ENCODE measurements around the gene SLC25A17.
A peak's percentile ranks its signal among the peaks of the same experiment; 100 is the strongest.
"Not testable (repeated sequence)": the region's sequence is repeated elsewhere in the genome, so short reads cannot be mapped to it uniquely, and the experiment has no call there.

The SLC25A17 gene

DNA sequence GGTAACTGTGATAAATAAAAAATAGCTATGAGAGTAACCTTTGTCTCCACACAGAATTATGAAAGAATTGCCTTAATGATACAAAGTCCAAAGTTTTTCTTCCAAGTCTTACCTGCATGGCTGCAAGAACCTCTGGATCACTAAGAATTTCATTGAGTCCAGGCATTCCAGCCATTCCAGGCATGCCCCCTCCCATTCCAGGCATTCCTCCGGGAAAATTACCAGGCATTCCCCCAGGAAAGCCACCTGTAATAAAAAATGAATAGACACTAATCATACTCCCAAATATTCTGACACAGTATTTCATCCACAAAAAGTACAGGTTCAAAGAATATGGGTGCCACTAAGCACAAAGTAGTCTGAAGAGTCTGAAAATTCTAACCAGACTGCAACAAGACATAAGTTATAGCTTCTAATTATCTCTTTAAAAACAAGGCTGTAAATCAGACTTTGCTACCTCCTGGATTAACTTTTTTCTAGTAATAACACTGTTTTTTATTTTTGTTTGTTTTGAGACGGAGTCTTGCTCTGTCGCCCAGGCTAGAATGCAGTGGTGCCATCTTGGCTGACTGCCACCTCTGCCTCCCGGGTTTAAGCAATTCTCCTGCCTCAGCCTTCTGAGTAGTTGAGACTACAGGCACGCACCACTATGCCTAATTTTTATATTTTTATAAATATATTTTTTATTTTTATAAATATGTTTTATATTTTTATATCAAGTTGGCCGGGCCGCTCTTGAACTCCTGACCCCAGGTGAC lies 8.0 kb upstream of the SLC25A17 start:
- Histone ChIP-seq H3K9me3 (no peaks in the 10 kb centered on the region), H3K4me1 (ENCODE audit: control insufficient read depth in 1 of 2, insufficient read depth in 1 of 2, low read depth in 1 of 2, low read length in 1 of 2) (no peaks in the 10 kb centered on the region), H3K27me3 (no peaks in the 10 kb centered on the region), H3K36me3 (peaks cover 65% of the 10 kb centered on the region), H3K27ac (no peak overlapping the region), H3K4me3 (ENCODE audit: low read depth in 1 of 2, low read length in 1 of 2) (no peak overlapping the region)
- no peak for TF ChIP-seq CTCF (IDR thresholded peaks at IDR 0.05)

GRCh38 chr22:40826292-40826691 lies 7.1 kb upstream of the SLC25A17 start:
- H3K4me3 ChIP-seq (ENCODE audit: low read depth in 1 of 2, low read length in 1 of 2); H3K4me1 ChIP-seq (ENCODE audit: control insufficient read depth in 1 of 2, insufficient read depth in 1 of 2, low read depth in 1 of 2, low read length in 1 of 2); H3K27me3 ChIP-seq; H3K27ac ChIP-seq; H3K9me3 ChIP-seq: not testable (repeated sequence)
- H3K36me3 ChIP-seq: peaks cover 57% of the 10 kb centered on the region

GRCh38 chr22:40823426-40823825 lies 4.3 kb upstream of the SLC25A17 start:
- H3K36me3 ChIP-seq: peaks cover 32% of the 10 kb centered on the region

DNA sequence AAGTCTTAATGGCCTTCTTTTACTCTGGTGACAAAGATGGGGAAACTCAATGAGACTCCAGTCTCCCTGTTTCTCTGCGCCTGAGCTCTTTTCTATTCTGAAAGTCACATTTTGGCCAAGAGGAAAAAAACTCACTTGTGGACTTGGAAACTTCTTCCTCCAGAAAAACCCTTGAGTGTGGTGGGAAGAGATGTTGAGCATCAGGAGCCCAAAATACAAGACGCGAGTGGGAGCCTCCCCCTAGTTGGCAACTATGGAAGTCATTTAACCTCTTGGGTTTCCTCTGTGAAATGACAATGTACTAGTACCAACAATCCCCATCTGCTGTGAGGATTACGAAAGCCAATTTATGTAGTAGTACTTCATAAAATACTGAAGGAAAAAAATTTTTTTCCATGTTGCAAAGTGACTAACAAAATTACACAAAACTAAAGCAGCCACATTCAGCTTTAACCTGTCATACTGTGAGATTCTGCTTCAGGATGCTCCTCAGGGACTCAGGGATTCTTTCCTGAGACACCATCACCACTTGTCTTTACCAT lies 524 bp upstream of the SLC25A17 start:
- Histone ChIP-seq H3K27ac (peak overlapping the region; percentile 77), H3K27me3 (no peaks in the 10 kb centered on the region), H3K4me3 (ENCODE audit: low read depth in 1 of 2, low read length in 1 of 2) (peak overlapping the region; percentile 92 to 98), H3K36me3 (peaks cover 8% of the 10 kb centered on the region), H3K4me1 (ENCODE audit: control insufficient read depth in 1 of 2, insufficient read depth in 1 of 2, low read depth in 1 of 2, low read length in 1 of 2) (peaks cover 11 to 18% of the 10 kb centered on the region in 2 experiments), H3K9me3 (no peaks in the 10 kb centered on the region)
- TF ChIP-seq CTCF (IDR thresholded peaks at IDR 0.05): no peak

More at GRCh38 chr22:40823426-40823825, 4.3 kb upstream of the SLC25A17 start:
- Histone ChIP-seq H3K4me3 (ENCODE audit: low read depth in 1 of 2, low read length in 1 of 2) (no peak overlapping the region), H3K27me3 (no peaks in the 10 kb centered on the region), H3K4me1 (ENCODE audit: control insufficient read depth in 1 of 2, insufficient read depth in 1 of 2, low read depth in 1 of 2, low read length in 1 of 2) (peaks cover 7 to 14% of the 10 kb centered on the region in 2 experiments), H3K27ac (no peak overlapping the region), H3K9me3 (no peaks in the 10 kb centered on the region)
- TF ChIP-seq CTCF (IDR thresholded peaks at IDR 0.05): no peak

- Histone ChIP-seq H3K27ac (peak overlapping the region; percentile 77), H3K9me3 (no peaks in the 10 kb centered on the region), H3K4me3 (ENCODE audit: low read depth in 1 of 2, low read length in 1 of 2) (peak overlapping the region; percentile 92 to 98), H3K36me3 (no peaks in the 10 kb centered on the region), H3K27me3 (no peaks in the 10 kb centered on the region), H3K4me1 (ENCODE audit: control insufficient read depth in 1 of 2, insufficient read depth in 1 of 2, low read depth in 1 of 2, low read length in 1 of 2) (peaks cover 11 to 18% of the 10 kb centered on the region in 2 experiments)
- TF ChIP-seq CTCF (IDR thresholded peaks at IDR 0.05): no peak
These were observed 877 bp downstream of the SLC25A17 start for GRCh38 chr22:40818192-40818746.

- no peaks in the 10 kb centered on the region for H3K36me3 ChIP-seq
- H3K27me3 ChIP-seq: no peaks in the 10 kb centered on the region
- H3K4me1 ChIP-seq (ENCODE audit: control insufficient read depth in 1 of 2, insufficient read depth in 1 of 2, low read depth in 1 of 2, low read length in 1 of 2): peaks cover 11 to 18% of the 10 kb centered on the region in 2 experiments
- H3K27ac ChIP-seq: no peak overlapping the region
- H3K4me3 ChIP-seq (ENCODE audit: low read depth in 1 of 2, low read length in 1 of 2): no peak overlapping the region
- TF ChIP-seq CTCF (IDR thresholded peaks at IDR 0.05): no peak
- no peaks in the 10 kb centered on the region for H3K9me3 ChIP-seq
These were observed 1.4 kb downstream of the SLC25A17 start for GRCh38 chr22:40817737-40818136.

All from neutrophil (primary cell).